BE2C (cell line): ENCODE measurements around the gene HABP2.

ENCODE experiments used
- DNase-seq: peaks from one replicate; pipeline ENCODE4 v3.0.0-alpha.2; 2020
- H3K27me3 ChIP-seq: fragments of 250-450 bp; sonication (Bioruptor Pico); 2 replicates; pipeline ENCODE4 v1.5.1; 2020; ENCODE audit warnings: mild to moderate bottlenecking
- H3K36me3 ChIP-seq: fragments of 250-450 bp; sonication (Bioruptor Pico); 2 replicates; pipeline ENCODE4 v1.5.1; 2020; ENCODE audit warnings: mild to moderate bottlenecking
- H3K4me1 ChIP-seq: fragments of 250-450 bp; sonication (Bioruptor Pico); 2 replicates; pipeline ENCODE4 v1.5.1; 2020
- H3K4me3 ChIP-seq: 2 replicates; pipeline ENCODE4 v1.5.1; 2011; ENCODE audit warnings: low read depth, low read length
- H3K9me3 ChIP-seq: fragments of 250-450 bp; sonication (Bioruptor Pico); 2 replicates; pipeline ENCODE4 v1.5.1; 2020
- CTCF ChIP-seq: IDR thresholded peaks from 2 replicates; pipeline ENCODE4 v1.5.1; 2012; ENCODE audit warnings: mild to moderate bottlenecking, low read depth, low read length

HABP2 gene

GRCh38 chr10:113592380-113592779 is 39.5 kb downstream of the HABP2 start:
- no peaks in the 10 kb centered on the region for H3K36me3 ChIP-seq
- H3K9me3 ChIP-seq, result no peaks in the 10 kb centered on the region
- H3K27me3 ChIP-seq, result no peaks in the 10 kb centered on the region
- no peaks in the 10 kb centered on the region for H3K4me1 ChIP-seq
- no peak for TF ChIP-seq CTCF
- no peak for DNase-seq
- no peak overlapping the region for H3K4me3 ChIP-seq

GRCh38 chr10:113594652-113595051 is 41.8 kb downstream of the HABP2 start:
- Histone ChIP-seq H3K4me3 (no peak overlapping the region), H3K36me3 (no peaks in the 10 kb centered on the region), H3K4me1 (no peaks in the 10 kb centered on the region), H3K9me3 (no peaks in the 10 kb centered on the region), H3K27me3 (no peaks in the 10 kb centered on the region)
- no peak for TF ChIP-seq CTCF
- DNase-seq, result no peak

DNA sequence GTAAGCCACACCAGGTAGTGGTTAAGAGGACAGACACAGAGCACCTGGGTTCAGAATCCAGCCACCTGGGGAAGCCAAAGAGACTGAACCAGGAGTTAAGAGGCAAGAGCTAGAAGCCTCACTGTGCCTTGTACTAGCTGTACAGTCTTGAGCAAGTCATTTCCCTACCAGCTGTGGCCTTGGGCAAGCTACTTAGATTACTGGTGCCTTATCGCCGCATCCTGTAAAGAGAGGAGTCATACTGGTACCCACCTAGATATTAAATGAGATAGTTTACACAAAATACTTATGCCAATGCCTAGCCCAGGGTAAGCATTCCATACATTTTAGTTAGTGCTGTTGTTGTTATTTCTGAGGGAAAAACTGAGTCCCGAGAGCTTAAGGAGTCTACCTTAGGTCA is 47.7 kb downstream of the HABP2 start:
- Histone ChIP-seq H3K4me3 (no peak overlapping the region), H3K36me3 (no peaks in the 10 kb centered on the region), H3K9me3 (no peaks in the 10 kb centered on the region; the same call in 1 of the 2 replicates), H3K4me1 (no peaks in the 10 kb centered on the region), H3K27me3 (no peaks in the 10 kb centered on the region)
- DNase-seq, result no peak
- no peak for TF ChIP-seq CTCF

DNA sequence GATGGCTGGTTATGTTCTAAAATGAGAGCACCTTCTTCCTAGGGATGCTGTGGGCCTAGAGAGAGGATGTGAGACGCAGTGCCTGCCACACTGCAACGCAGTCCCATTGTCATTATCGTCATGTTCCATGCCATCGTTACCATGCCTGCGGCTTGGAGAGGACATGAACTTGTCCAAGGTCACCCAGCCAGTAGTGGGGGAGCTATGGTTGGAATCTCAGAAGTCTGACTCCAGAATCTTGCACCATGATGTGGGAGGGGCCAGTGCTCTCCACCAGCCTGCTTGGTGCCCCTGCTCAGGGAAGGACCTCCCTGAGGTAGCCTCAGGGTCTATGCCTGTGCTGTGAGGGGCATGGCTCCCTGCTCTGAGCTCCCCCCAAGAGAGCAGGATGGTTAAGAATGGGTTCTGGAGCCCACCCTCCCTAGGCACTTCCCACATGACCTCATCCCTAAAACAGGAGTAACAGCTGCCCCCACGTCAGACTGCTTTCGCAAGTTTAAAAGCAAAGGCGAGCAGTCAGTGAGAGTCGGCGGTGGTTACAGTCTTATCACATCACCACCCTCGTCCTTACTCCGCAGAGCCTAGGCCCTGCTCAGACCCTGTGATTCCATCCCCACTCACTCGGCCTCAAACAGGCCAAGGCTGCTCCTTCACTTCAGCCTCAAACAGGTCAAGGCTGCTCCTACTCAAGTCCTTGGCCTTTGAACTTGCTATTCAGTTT is 50.4 kb downstream of the HABP2 start:
- DNase-seq, result no peak
- H3K27me3 ChIP-seq, result no peaks in the 10 kb centered on the region
- TF ChIP-seq CTCF, result no peak
- no peaks in the 10 kb centered on the region; the same call in 1 of the 2 replicates for H3K9me3 ChIP-seq
- H3K36me3 ChIP-seq, result no peaks in the 10 kb centered on the region
- H3K4me3 ChIP-seq, result no peak overlapping the region
- no peaks in the 10 kb centered on the region for H3K4me1 ChIP-seq

DNA sequence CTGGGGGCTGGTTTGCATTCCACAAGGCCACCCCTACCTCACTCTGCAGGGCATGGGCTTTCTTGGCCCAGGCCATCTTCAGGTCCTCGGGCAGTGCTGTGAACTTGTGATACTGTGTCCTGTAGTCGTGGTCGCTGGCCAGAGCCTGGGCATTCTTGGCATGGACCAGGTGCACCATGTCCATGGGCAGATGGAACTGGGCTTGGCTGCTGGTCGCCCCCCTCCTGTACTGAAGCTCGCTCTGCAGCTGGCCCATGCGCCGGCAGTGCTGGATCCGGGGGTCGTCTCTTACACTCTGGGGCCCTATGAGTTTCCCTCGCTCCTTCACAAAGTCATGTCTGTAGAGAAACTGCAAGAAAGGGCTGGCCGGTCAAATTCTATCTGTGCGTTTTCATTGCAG is 51.7 kb downstream of the HABP2 start:
- TF ChIP-seq CTCF, result no peak
- Histone ChIP-seq H3K27me3 (no peaks in the 10 kb centered on the region), H3K4me1 (no peaks in the 10 kb centered on the region), H3K36me3 (no peaks in the 10 kb centered on the region), H3K4me3 (no peak overlapping the region), H3K9me3 (no peaks in the 10 kb centered on the region; the same call in 1 of the 2 replicates)
- DNase-seq, result no peak

DNA sequence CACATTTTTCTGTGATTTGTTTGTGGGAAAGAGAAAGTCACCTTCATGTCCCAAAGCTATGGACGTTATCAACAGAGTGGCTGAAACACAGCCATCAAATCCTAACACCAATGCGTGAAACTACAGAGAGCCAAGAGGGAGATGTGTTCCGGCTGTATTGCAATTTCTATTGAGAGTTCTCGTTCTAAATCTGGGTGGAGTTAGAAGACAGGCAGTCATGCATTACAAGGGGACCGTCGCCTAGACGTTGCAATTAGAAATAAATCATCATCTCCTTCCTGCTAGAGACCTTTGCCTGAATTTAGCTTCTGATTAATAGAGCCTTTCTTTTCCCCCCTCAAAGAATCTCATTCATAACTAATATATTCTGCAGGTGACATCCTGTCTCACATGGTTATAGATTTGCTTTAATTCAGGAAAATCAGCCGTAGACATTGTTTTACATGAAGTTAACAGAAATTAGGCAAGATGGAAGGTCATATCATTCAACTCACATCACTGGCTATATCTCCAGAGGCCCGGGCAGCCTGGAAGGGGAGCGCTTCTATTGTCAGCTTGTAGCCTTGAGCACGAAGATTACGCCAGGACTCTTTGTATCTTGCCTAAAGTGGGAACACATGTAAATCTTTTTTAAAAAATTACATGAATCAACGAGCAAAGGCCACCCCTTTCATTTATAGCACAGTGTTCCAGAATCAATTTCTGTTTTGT is 52.6 kb downstream of the HABP2 start:
- Histone ChIP-seq H3K27me3 (no peaks in the 10 kb centered on the region), H3K9me3 (no peaks in the 10 kb centered on the region; the same call in 1 of the 2 replicates), H3K4me1 (no peaks in the 10 kb centered on the region), H3K36me3 (no peaks in the 10 kb centered on the region), H3K4me3 (no peak overlapping the region)
- DNase-seq, result no peak
- TF ChIP-seq CTCF, result no peak
